Lower leg skin (tissue), 3 donors: ENCODE data around the gene MEIKIN.

Source experiments
- POLR2A ChIP-seq, 2 donors: fragments of 450-650 bp; IDR thresholded peaks; one replicate each; pipeline ENCODE4 v1.6.1; 2016 to 2017; ENCODE audit warnings: antibody characterized with exemption in 2 of 2, mild to moderate bottlenecking in 1 of 2, moderate library complexity in 1 of 2
- TF ChIP-seq, protein P1 (sequence below), 3 donors: fragments of 450-650 bp; IDR thresholded peaks; one replicate each; pipeline ENCODE4 v1.5.1; 2016; ENCODE audit warnings: antibody characterized with exemption in 3 of 3, mild to moderate bottlenecking in 3 of 3, moderate library complexity in 2 of 3

DNA sequence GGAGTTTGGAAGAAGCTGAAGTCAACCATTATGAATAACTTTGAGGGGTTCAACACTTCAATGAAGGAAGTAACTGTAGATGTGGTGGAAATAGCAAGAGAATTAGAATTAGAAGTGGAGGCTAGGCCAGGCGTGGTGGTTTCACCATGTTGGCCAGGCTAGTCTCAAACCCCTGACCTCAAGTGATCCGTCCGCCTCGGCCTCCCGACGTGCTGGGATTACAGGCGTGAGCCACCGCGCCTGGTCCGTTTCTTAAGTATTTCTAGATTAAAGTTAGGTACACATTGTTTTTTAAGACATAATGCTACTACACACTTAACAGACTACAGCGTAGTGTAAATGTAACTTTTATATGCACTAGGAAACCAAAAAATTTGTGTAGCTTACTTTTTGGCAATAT is 162.7 kb downstream of the MEIKIN start:
- TF ChIP-seq, protein P1, sequence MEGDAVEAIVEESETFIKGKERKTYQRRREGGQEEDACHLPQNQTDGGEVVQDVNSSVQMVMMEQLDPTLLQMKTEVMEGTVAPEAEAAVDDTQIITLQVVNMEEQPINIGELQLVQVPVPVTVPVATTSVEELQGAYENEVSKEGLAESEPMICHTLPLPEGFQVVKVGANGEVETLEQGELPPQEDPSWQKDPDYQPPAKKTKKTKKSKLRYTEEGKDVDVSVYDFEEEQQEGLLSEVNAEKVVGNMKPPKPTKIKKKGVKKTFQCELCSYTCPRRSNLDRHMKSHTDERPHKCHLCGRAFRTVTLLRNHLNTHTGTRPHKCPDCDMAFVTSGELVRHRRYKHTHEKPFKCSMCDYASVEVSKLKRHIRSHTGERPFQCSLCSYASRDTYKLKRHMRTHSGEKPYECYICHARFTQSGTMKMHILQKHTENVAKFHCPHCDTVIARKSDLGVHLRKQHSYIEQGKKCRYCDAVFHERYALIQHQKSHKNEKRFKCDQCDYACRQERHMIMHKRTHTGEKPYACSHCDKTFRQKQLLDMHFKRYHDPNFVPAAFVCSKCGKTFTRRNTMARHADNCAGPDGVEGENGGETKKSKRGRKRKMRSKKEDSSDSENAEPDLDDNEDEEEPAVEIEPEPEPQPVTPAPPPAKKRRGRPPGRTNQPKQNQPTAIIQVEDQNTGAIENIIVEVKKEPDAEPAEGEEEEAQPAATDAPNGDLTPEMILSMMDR (IDR thresholded peaks at IDR 0.05), result no peak
- no peak for TF ChIP-seq POLR2A (IDR thresholded peaks at IDR 0.05)
